IPS-18c (cell line): ENCODE measurements around the gene NDUFB11.
"Not testable (repeated sequence)": the region's sequence is repeated elsewhere in the genome, so short reads cannot be mapped to it uniquely, and the experiment has no call there.

Experiments used
- H3K4me3 ChIP-seq: 2 replicates; pipeline ENCODE4 v1.7.0; 2013; ENCODE audit warnings: low read depth, mild to moderate bottlenecking, low read length, moderate library complexity; ENCODE audit not compliant: insufficient read depth
- H3K9me3 ChIP-seq: one replicate; pipeline ENCODE4 v1.6.1; 2013; ENCODE audit warnings: mild to moderate bottlenecking, low read length, moderate library complexity; ENCODE audit not compliant: control insufficient read depth, insufficient read depth

NDUFB11 gene

DNA sequence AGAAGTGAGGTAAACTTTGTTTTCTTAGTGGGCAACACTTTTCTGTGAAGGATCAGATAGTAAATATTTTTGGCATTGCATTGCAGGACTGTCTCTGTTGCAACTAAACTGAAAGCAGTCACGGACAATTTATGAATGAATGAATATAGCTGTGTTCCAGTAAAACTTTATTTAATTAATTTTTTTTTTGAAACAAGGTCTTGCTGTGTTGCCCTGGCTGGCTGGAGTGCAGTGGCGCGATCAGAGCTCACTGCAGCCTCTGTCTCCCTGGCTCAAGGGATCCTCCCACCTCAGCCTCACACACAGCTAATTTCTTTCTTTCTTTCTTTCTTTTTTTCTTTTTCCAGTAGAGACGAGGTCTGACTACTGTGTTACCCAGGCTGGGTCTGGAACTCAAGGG, 16.3 kb upstream of the NDUFB11 start:
- peaks cover 5% of the 10 kb centered on the region for H3K9me3 ChIP-seq
- H3K4me3 ChIP-seq, result no peak overlapping the region

DNA sequence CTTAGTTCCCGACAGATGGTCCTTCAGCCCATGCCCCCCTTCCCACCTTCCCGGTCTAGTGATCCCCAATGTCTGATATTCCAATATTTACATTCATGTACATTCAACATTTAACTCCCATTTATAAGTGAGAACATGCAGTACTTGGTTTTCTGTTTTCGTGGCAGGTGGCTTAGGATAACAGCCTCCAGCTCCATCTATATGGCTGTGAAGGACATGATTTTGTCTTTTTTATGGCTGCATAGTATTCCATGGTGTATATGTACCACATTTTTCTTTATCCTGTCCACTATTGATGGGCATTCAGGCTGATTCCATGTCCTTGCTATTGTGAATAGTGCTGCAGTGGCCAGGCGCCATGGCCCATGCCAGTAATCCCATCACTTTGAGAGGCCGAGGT, 14.3 kb upstream of the NDUFB11 start:
- Histone ChIP-seq H3K4me3 (no peak overlapping the region), H3K9me3 (peaks cover 5% of the 10 kb centered on the region)

DNA sequence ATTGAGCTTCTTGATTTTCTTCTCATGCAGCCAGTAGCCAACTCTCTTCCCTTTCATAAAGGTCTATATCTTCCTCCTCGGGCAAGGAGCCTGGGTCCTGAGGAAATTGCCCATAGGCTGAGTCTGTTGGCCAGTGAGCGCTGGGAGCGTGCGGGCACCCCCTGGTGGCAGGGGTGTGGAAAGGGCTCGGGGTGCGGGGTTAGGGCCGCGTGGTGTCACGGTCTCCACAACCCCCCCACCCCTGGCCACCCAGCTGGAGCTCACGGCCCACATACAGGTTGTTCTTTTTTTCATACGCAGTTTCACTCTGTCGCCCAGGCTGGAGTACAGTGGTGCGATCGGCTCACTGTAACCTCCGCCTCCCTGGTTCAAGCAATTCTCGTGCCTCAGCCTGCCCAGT, 13.6 kb upstream of the NDUFB11 start:
- H3K9me3 ChIP-seq, result peaks cover 5% of the 10 kb centered on the region
- H3K4me3 ChIP-seq, result no peak overlapping the region

DNA sequence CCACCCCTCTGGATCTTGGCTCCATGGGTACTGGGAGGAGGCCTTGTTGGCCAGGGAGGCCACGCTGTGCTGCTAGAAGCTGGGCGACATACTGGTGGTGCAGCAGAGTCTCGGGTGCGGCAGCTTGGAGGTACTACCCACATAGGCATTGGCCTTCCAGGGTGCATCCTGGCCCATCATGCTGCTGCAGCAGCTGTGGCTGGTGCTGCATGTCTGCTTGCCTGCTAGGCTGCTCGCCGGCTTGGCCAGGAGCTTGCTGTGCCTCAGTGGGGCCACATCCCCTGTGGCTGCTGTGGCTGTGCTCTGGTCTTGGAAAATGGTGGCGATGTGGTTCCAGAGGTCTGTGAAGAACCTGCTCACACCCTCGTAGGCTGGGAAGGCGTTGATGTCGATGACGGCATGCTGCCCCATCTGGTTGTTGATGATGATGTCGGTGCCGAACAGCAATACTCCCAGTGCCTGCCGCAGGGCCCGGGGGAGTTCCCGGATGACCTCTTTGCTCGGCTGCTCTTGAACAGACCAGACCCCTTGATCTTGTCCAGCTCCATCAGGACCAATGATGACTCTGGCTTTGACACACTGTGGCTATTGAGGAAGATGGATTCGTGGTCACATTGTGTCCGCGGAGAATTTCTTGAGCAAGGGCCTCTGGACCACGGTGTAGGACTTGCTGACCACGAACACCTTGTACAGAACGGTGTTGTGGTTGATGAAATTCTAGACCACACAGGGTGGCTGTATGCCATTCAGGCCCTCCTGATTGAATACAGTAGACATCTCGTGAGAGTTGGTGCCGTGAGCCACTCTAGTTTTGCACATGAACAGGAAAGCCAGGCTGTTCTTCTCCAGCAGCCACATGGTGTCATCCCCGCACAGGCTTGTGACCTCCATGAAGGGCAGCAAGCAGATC, 12.4 kb upstream of the NDUFB11 start:
- Histone ChIP-seq H3K9me3 (peaks cover 5% of the 10 kb centered on the region), H3K4me3 (no peak overlapping the region; the same call in 1 of the 2 replicates)

DNA sequence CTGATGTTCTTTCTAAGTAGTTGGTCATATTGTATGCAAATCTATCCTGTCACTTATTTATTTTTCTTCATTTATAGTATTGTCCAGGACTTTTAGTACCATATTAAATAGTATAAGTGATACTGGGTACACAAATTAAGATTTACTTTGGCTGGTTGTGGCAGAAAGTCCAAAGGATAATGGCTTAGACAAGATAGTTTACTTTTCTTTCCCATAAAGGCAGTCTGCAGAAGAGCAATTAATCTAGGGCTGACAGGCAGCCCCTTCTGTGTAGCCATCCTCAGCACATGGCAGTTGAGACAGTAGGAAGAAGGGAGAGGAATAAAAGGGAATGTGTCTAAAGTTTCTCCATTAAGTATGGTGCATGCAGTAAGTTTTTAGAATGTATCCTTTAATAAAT, 6.9 kb upstream of the NDUFB11 start:
- H3K4me3 ChIP-seq, result no peak overlapping the region

DNA sequence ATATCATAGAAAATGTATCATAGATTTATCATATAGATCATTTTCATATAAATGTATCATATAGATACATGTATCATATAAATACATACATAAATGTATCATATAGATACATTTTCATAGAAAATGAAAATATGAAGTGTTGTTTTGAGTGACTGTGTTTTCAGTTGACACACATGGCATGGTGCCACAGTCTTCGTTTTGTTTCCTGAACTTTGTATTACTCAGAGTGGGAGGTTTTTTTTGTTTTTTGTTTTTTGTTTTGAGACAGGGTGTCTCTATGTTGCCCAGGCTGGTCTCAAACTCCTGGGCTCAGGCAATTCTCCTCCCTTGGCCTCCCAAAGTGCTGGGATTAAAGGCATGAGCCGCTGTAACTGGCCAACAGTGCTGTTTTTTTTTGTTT, 4.4 kb upstream of the NDUFB11 start:
- peaks cover 2% of the 10 kb centered on the region for H3K9me3 ChIP-seq
- no peak overlapping the region for H3K4me3 ChIP-seq

More for the DNA sequence above, 6.9 kb upstream of the NDUFB11 start:
- H3K9me3 ChIP-seq, result peaks cover 4% of the 10 kb centered on the region

DNA sequence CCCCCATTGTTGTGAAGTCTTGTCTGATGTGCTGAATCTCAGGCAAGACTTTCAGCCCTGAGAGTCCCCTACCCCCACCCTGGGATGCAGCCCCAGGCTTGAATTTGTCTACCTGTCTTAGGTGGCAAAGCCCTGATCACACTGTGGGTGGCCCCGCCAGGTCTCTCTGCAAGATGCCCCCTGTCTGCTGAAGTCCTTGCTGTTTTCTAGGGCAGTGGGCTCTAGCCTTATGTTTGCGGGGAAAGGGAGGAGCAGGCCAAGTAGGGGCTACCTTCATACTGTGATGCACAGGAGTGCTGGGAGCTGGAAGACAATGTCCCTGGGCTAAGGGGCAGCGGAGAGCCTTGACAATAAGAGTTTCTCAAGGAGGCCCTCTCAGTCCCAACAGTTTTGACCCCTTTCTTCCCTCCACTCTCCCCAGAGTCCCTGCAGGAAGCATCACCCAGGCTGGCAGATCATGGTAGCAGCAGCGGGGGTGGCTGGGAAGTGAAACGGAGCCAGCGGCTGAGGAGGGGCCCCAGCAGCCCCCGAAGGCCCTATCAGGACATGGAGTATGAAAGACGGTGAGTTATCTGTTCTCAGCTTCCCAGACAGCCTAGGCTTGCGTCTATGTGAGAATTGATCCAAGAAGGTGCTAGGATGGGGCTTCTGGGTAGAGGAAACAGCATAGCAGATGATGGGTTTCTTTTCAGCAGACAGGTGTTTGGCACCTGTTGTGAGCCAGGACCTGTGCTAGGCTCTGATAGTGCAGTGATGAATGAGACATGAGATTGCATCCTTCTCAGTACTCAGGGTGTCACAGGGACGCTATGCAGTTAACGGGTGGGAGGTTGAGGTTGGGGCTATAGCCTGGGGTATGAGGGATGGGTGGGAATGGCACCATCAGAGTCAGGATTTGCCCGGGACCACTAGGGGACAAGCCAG, 2.7 kb upstream of the NDUFB11 start:
- Histone ChIP-seq H3K9me3 (peaks cover 2% of the 10 kb centered on the region), H3K4me3 (peak overlapping the region; percentile 73; the same call in 1 of the 2 replicates)

DNA sequence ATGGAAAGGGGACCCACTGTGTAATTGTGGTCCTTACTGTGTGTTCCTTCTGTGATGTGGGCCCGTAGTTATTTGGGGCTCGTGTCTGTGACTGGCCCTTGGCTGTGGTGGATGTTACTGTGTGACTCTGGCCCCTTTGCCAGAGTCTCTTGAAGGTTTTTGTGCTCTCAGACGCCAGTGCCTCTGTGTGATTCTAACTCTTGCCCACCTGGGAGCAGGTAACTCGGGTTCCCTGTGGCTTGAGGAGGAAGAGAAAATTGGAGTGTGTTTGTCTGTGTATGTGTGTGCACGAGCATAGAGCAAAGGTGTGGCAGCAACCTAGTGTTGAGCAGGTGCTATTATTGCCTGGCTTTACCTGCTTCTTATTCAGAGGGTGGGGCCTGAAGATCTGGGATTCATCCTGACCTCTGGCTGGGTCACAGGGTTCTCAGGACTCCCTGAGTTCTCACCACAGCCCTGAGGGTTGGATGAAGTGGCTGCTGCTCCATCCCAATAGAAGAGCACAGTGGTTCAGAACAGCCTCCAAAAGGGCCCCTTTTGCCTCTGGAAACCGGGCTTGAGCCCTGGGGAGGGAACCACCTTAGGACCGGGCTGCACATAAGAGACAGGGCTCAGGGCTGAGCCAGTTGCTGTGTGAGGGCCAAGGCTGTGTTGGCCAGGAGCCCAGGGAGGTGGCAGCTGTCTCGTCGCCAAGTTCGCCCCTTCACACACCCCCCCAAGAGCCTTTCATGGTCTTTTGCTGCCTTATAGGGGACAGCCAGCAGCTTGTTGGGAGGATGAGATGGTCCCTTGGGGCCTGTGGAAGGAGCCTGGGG, 1.8 kb upstream of the NDUFB11 start:
- Histone ChIP-seq H3K4me3 (peak overlapping the region; percentile 73), H3K9me3 (no peaks in the 10 kb centered on the region)

DNA sequence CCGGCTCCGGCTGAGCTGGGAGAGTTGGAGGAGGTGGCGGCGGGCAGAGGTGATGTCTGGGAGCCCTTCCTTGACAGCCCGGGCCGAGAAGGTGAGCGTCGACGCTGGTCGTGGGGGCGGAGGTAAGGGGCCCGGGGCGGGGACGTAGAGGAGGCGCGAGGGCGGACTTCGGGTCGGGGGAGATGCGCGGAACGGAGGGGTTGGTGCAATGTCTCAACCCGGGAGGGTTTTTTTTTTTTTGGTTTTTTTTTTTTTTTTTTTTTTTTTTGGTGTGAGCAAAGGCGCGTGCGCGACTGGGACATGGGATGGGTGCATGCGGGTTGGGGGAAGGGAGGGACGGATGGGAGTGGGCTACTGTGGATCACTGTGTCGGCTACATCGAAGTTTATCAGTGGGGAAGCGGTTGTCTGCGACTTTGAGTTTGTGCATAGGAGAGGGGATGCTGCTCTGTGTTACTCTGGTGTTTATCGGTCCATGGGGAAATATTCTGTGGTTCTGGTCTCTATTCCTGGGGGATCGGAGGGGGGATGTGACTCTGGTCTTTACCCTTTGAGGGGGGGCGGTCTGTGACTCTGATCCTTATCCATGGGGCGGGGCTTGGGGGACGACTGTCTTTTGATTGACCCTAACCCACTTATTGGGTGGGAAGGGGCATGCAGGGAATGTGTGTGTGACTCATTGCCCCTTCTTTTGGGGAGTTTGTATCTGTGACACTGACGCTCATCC, 1.1 kb upstream of the NDUFB11 start:
- Histone ChIP-seq H3K4me3 (peak overlapping the region; percentile 73), H3K9me3 (peaks cover 4% of the 10 kb centered on the region)

DNA sequence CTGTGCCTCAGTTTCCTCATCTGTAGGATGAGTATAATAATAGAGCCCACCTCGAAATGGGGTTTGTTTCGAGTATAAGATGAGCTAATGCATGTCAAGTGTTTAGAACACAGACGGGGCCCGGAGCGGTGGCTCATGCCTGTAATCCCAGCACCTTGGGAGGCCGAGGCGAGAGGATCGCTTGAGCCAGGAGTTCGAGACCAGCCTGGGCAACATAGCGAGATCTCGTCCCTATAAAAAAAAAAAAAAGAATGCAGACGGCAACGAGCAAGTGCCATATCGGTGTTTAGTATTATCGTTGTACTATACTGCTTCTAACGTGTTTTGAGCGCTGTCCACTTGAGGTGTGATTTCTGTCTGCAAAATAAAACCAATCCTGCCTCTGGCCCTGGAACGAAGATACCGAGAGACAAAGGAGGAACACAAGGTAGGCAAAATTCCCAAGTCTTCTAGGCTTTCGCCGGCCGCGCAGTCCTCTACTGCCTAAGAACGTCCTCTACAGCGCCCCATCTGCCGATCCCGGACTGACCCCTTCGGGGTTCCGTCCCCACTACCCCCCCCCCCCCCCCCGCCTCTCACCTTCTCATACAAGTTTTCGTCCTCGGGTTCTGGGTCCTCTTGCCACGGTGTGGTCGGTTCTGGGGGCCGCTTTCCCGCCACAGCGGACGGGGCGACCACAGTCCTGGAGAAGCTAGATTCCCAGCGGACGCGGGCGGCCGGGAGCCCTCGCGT, 442 bp downstream of the NDUFB11 start:
- H3K9me3 ChIP-seq, result peaks cover 4% of the 10 kb centered on the region
- peak overlapping the region; percentile 58 for H3K4me3 ChIP-seq

DNA sequence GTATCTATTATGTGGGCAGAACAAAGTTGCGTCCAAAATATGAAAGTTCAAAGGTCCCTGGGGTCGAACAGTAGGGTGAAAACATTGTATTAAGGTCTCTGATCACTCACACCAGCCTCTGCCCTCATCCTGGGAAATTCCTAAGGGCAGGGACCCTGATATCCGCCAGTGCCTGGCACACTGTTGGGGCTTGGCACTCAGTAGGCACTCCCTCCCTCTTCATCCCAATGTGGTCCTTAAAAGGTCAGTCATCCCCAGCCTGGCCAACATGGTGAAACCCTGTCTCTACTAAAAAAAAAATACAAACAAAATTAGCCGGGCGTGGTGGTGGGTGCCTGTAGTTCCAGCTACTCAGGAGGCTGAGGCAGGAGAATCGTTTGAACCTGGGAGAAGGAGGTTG, 6.3 kb downstream of the NDUFB11 start:
- H3K9me3 ChIP-seq, result peaks cover 4% of the 10 kb centered on the region

DNA sequence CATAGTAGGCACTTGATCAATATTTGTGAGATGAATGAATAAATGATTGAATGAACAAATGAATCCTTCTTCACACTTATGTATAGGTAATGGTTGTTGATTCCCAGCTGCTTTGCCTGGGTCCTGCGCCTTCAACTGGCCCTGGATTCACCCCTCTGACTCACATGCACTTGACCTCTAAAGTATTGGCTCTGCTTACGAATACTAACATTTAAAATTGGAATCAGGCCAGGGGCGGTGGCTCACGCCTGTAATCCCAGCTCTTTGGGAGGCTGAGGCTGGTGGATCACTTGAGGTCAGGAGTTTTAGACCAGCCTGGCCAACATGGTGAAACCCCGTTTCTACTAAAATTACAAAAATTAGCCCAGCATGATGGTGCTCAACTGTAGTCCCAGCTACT, 8.9 kb downstream of the NDUFB11 start:
- not testable (repeated sequence) for H3K4me3 ChIP-seq, H3K9me3 ChIP-seq

More for the DNA sequence above, 6.3 kb downstream of the NDUFB11 start:
- H3K4me3 ChIP-seq, result no peak overlapping the region

DNA sequence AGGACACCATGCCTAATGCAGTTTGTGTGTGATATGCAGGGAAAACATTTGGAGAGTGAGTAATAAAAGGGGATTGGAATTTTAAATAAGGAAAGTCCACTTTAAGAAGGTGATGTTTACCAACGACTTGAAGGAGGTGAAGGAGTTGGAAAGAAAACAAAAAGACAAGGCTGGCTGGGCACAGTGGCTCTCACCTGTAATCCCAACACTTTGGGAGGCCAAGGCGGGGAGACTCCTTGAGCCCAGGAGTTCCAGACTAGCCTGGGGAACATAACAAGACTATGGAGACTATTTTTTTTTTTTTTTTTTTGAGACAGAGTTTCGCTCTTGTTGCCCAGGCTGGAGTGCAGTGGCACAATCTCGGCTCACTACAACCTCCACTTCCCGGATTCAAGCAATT, 11.0 kb downstream of the NDUFB11 start:
- H3K4me3 ChIP-seq, result no peak overlapping the region
- no peaks in the 10 kb centered on the region for H3K9me3 ChIP-seq

DNA sequence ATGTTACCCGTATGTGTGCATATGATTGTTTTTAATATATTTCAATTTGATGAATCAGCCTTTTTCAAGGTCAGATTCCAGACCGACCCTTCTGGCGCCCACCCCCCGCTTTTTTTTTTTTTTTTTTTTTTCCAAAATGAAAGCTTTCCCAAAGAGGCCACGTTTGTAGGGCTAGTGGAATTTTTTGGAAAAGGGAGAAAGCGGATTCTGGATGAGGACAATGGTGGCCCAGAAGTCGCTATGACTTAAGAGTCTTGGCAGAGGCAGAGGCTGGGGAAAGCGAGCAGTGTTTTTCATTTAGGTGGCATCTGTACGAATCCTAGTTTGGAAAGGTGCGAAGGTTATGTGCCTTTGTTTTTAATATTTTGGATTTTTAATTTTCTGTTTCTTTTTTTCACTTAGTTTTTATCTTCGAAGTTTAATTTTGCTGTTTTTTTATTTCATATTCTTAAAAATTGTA, 14.6 kb downstream of the NDUFB11 start:
- H3K4me3 ChIP-seq, result peak overlapping the region; percentile 54; the same call in 1 of the 2 replicates
- H3K9me3 ChIP-seq, result no peaks in the 10 kb centered on the region

DNA sequence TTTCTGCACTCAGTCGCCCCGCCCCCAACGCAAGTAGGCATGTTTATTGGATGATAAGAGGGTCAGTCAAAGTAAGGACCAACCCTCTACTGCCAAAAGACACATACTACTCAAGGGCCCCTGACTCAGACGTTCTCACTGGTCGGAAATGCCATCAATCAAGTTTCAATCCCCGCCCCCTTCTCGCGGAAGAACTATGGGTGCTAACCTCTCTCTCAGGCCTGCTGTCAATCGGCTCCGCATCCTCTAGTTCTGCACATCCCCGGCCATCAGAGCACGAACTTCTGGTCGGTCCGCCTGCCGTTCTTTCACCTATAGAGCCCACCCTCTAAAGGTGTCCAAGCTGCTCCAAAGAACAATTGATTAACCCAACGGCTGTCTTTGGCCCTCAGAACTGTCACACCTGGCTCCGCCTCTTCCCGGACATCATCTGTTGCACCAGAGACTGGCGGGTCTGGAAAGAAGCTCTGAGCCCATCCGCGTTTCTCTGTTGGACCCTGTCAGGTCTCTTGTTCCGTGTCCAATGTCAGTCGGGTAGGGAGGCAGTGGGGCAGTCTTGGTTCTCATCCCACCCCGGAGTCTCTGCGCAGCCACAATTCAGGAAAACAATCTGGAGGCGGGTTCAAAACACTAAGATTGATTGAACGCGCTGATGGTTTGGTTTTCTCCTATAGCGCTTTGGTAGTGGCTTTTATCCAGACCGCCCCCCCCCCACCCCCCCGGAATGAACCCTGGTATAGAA, 15.2 kb downstream of the NDUFB11 start:
- peak overlapping the region; percentile 54 for H3K4me3 ChIP-seq
- no peaks in the 10 kb centered on the region for H3K9me3 ChIP-seq
